NK-92 (cell line): ENCODE measurements around the gene TIMM50.
"Not testable (repeated sequence)": the region's sequence is repeated elsewhere in the genome, so short reads cannot be mapped to it uniquely, and the experiment has no call there.

ENCODE experiments used
- DNase-seq: peaks from one replicate; lab custom pipeline; 2025; ENCODE audit not compliant: unreplicated experiment; lab: John Stamatoyannopoulos, UW

The TIMM50 gene

GRCh38 chr19:39480337-39481228 is at the start of gene TIMM50:
Gene TIMM50, plus strand, starts transcription at chr19:39480838. Its CDS starts 16 bp downstream, at chr19:39480854.
- DNase-seq: peak; percentile 31

GRCh38 chr19:39432677-39433025 is 48.0 kb upstream of the TIMM50 start:
- no peak for DNase-seq

- DNase-seq: no peak
These were observed 47.1 kb upstream of the TIMM50 start for GRCh38 chr19:39433480-39434079.

- no peak for DNase-seq
These were observed 46.2 kb upstream of the TIMM50 start for GRCh38 chr19:39434123-39435076.

- peak; percentile 98 for DNase-seq
These were observed 44.9 kb upstream of the TIMM50 start, which contains the start of gene RPS16 for GRCh38 chr19:39435499-39436349. Gene RPS16, minus strand, starts transcription at chr19:39435949. Its CDS starts 54 bp downstream, at chr19:39435895.

- DNase-seq: no peak
These were observed 44.3 kb upstream of the TIMM50 start for GRCh38 chr19:39436350-39436716.

GRCh38 chr19:39438270-39438934 is 42.2 kb upstream of the TIMM50 start:
- no peak for DNase-seq

GRCh38 chr19:39444598-39445195 is 35.9 kb upstream of the TIMM50 start:
- no peak for DNase-seq

- peak; percentile 91 for DNase-seq
These were observed 35.2 kb upstream of the TIMM50 start, which contains the start of gene SUPT5H for GRCh38 chr19:39445196-39446111. Gene SUPT5H, plus strand, starts transcription at chr19:39445582. Its CDS starts 309 bp downstream, at chr19:39445891.

- DNase-seq: no peak
These were observed 34.1 kb upstream of the TIMM50 start for GRCh38 chr19:39446365-39447084.

GRCh38 chr19:39448271-39448670 is 32.4 kb upstream of the TIMM50 start:
- DNase-seq: no peak

- DNase-seq: no peak
These were observed 31.4 kb upstream of the TIMM50 start for GRCh38 chr19:39449116-39449797.

- DNase-seq: not testable (repeated sequence)
These were observed 29.4 kb upstream of the TIMM50 start for GRCh38 chr19:39451257-39451656.

GRCh38 chr19:39463403-39463802 is 17.2 kb upstream of the TIMM50 start:
- no peak for DNase-seq

- DNase-seq: no peak
These were observed 14.5 kb upstream of the TIMM50 start for GRCh38 chr19:39465956-39466747.

GRCh38 chr19:39467941-39468340 is 12.7 kb upstream of the TIMM50 start:
- no peak for DNase-seq
